ENCODE measurements around the gene OR10T2. TPM values are rescaled to one million over a fixed set of nuclear protein-coding genes. Genes with fewer than 3 reads are reported as not detected.
"Not testable (repeated sequence)": the region's sequence is repeated elsewhere in the genome, so short reads cannot be mapped to it uniquely, and the experiment has no call there.

OR10T2 gene
- polyA plus RNA-seq, 1 donor from 2014 or later = not detected

- Histone ChIP-seq H3K9me3 (ENCODE audit: low read length) (no peaks in the 10 kb centered on the region), H3K4me3 (ENCODE audit: low read length) (no peak overlapping the region), H4K20me1 (ENCODE audit: insufficient read depth) (no peaks in the 10 kb centered on the region), H3K4me2 (ENCODE audit: low read length) (no peak overlapping the region), H3K9me2 (ENCODE audit: insufficient read depth, low read length) (no peaks in the 10 kb centered on the region), H3K9ac (ENCODE audit: low read length) (no peak overlapping the region), H3F3A (ENCODE audit: insufficient read depth, low read length, poor library complexity, severe bottlenecking) (no peaks in the 10 kb centered on the region), H3K27me3 (ENCODE audit: insufficient read depth, low read depth, low read length) (no peaks in the 10 kb centered on the region), H3K79me2 (replicated peaks; ENCODE audit: insufficient read depth, low read length) (no peaks in the 10 kb centered on the region), H2AFZ (ENCODE audit: low read depth, low read length) (no peak overlapping the region), H3K27ac (ENCODE audit: low read length) (no peak overlapping the region), H3K36me3 (ENCODE audit: insufficient read depth, low read length) (no peaks in the 10 kb centered on the region)
- no peak for TF ChIP-seq REST (IDR thresholded peaks at IDR 0.05; ENCODE audit: borderline replicate concordance)
- TF ChIP-seq CTCF (IDR thresholded peaks at IDR 0.05; ENCODE audit: poor library complexity, severe bottlenecking) = no peak
- no peak for TF ChIP-seq MXI1 (conservative IDR thresholded peaks at IDR 0.05; ENCODE audit: poor library complexity, severe bottlenecking)
- TF ChIP-seq POLR2AphosphoS5 (IDR thresholded peaks at IDR 0.05) = no peak
- TF ChIP-seq EZH2 (IDR thresholded peaks at IDR 0.05; ENCODE audit: borderline replicate concordance, insufficient read depth, low read length, poor library complexity, severe bottlenecking) = no peak
- TF ChIP-seq RAD21 (conservative IDR thresholded peaks at IDR 0.05) = no peak
- no peak for TF ChIP-seq SMC3 (conservative IDR thresholded peaks at IDR 0.05; ENCODE audit: poor library complexity)
- TF ChIP-seq EP300 (conservative IDR thresholded peaks at IDR 0.05; ENCODE audit: poor library complexity, severe bottlenecking) = no peak
- no peak for TF ChIP-seq TAF1 (IDR thresholded peaks at IDR 0.05; ENCODE audit: low read depth)
Observed at GRCh38 chr1:158390331-158390730, 8.9 kb downstream of the OR10T2 start.

- no peak overlapping the region for H3K4me2 ChIP-seq (ENCODE audit: low read length)
- H3K4me3 ChIP-seq (ENCODE audit: low read length) = no peak overlapping the region
- H3K9me3 ChIP-seq (ENCODE audit: low read length) = no peaks in the 10 kb centered on the region
- H3K36me3 ChIP-seq (ENCODE audit: insufficient read depth, low read length) = no peaks in the 10 kb centered on the region
- no peaks in the 10 kb centered on the region for H3K27me3 ChIP-seq (ENCODE audit: insufficient read depth, low read depth, low read length)
- TF ChIP-seq TAF1 (IDR thresholded peaks at IDR 0.05; ENCODE audit: low read depth) (no peak), REST (IDR thresholded peaks at IDR 0.05; ENCODE audit: borderline replicate concordance) (no peak), EP300 (conservative IDR thresholded peaks at IDR 0.05; ENCODE audit: poor library complexity, severe bottlenecking) (no peak), POLR2AphosphoS5 (IDR thresholded peaks at IDR 0.05) (no peak), RAD21 (conservative IDR thresholded peaks at IDR 0.05) (no peak), EZH2 (IDR thresholded peaks at IDR 0.05; ENCODE audit: borderline replicate concordance, insufficient read depth, low read length, poor library complexity, severe bottlenecking) (no peak), MXI1 (conservative IDR thresholded peaks at IDR 0.05; ENCODE audit: poor library complexity, severe bottlenecking) (no peak)
- no peaks in the 10 kb centered on the region for H3K79me2 ChIP-seq (replicated peaks; ENCODE audit: insufficient read depth, low read length)
- no peaks in the 10 kb centered on the region for H3K9me2 ChIP-seq (ENCODE audit: insufficient read depth, low read length)
- no peaks in the 10 kb centered on the region for H3F3A ChIP-seq (ENCODE audit: insufficient read depth, low read length, poor library complexity, severe bottlenecking)
- H2AFZ ChIP-seq (ENCODE audit: low read depth, low read length) = no peak overlapping the region
- H3K9ac ChIP-seq (ENCODE audit: low read length) = no peak overlapping the region
- no peak overlapping the region for H3K27ac ChIP-seq (ENCODE audit: low read length)
- no peaks in the 10 kb centered on the region for H4K20me1 ChIP-seq (ENCODE audit: insufficient read depth)
Observed at GRCh38 chr1:158374860-158375259, 24.4 kb downstream of the OR10T2 start.

- not testable (repeated sequence) for H3K79me2 ChIP-seq (replicated peaks; ENCODE audit: insufficient read depth, low read length); H3K9me2 ChIP-seq (ENCODE audit: insufficient read depth, low read length); H3K4me3 ChIP-seq (ENCODE audit: low read length); H3K27ac ChIP-seq (ENCODE audit: low read length); H3F3A ChIP-seq (ENCODE audit: insufficient read depth, low read length, poor library complexity, severe bottlenecking); H3K27me3 ChIP-seq (ENCODE audit: insufficient read depth, low read depth, low read length); H3K4me2 ChIP-seq (ENCODE audit: low read length); H3K9me3 ChIP-seq (ENCODE audit: low read length); H4K20me1 ChIP-seq (ENCODE audit: insufficient read depth); H2AFZ ChIP-seq (ENCODE audit: low read depth, low read length); H3K9ac ChIP-seq (ENCODE audit: low read length); H3K36me3 ChIP-seq (ENCODE audit: insufficient read depth, low read length)
Observed at GRCh38 chr1:158374101-158374500, 25.2 kb downstream of the OR10T2 start.

Data from neural cell (in vitro differentiated cells).